Keratinocyte (primary cell): ENCODE measurements around the gene ERG. TPM values are rescaled to one million over a fixed set of nuclear protein-coding genes. Genes with fewer than 3 reads are reported as not detected.

Source experiments
- DNase-seq: peaks from one replicate; pipeline ENCODE4 v3.0.0-alpha.2; 2011; ENCODE audit warnings: low read depth, missing footprints, low spot score
- FAIRE-seq: peaks from 2 replicates; lab custom pipeline; 2011; peaks lifted over from hg19 to GRCh38; lab: Jason Lieb, UNC
- H2AFZ ChIP-seq: 2 replicates; pipeline ENCODE4 v1.6.0; 2012; ENCODE audit warnings: low read length, control low read depth, inconsistent platforms; ENCODE audit not compliant: control insufficient read depth
- H3K27ac ChIP-seq: 2 replicates; pipeline ENCODE4 v1.5.1; 2011; ENCODE audit warnings: low read length; ENCODE audit not compliant: control insufficient read depth, insufficient read depth
- H3K27me3 ChIP-seq: 3 replicates; pipeline ENCODE4 v1.6.0; 2011; ENCODE audit warnings: low read length; ENCODE audit not compliant: control insufficient read depth, insufficient read depth; ENCODE audit errors: extremely low read depth
- H3K36me3 ChIP-seq, 2 experiments: 2 replicates in 1 of 2; 3 replicates in 1 of 2; pipeline ENCODE4 v1.5.1; 2011; ENCODE audit warnings: low read length in 2 of 2, mild to moderate bottlenecking in 1 of 2; ENCODE audit not compliant: control insufficient read depth in 2 of 2, insufficient read depth in 2 of 2; ENCODE audit errors: extremely low read depth in 1 of 2
- H3K4me1 ChIP-seq: 3 replicates; pipeline ENCODE4 v1.5.1; 2011; ENCODE audit warnings: low read length; ENCODE audit not compliant: control insufficient read depth, insufficient read depth; ENCODE audit errors: extremely low read depth
- H3K4me2 ChIP-seq: 3 replicates; pipeline ENCODE4 v1.6.0; 2011; ENCODE audit warnings: low read depth, low read length; ENCODE audit not compliant: control insufficient read depth, insufficient read depth; ENCODE audit errors: extremely low read depth
- H3K4me3 ChIP-seq, 3 experiments: fragments of 200-600 bp in 1 of 3; sonication (generic) in 1 of 3; 2 replicates in 2 of 3; 3 replicates in 1 of 3; pipeline ENCODE4 v1.5.1; 2011 to 2016; ENCODE audit warnings: low read length in 3 of 3, mild to moderate bottlenecking in 3 of 3, control low read depth in 2 of 3, inconsistent platforms in 1 of 3, low read depth in 1 of 3, mixed read lengths in 1 of 3, mixed run types in 1 of 3, moderate library complexity in 1 of 3; ENCODE audit not compliant: control insufficient read depth in 2 of 3, insufficient read depth in 2 of 3; ENCODE audit errors: extremely low read depth in 1 of 3
- H3K79me2 ChIP-seq: 2 replicates; pipeline ENCODE4 v1.6.0; 2012; ENCODE audit warnings: low read length; ENCODE audit not compliant: control insufficient read depth, insufficient read depth
- H3K9ac ChIP-seq: 3 replicates; pipeline ENCODE4 v1.6.0; 2011; ENCODE audit warnings: low read length; ENCODE audit not compliant: control insufficient read depth, insufficient read depth; ENCODE audit errors: extremely low read depth
- H3K9me1 ChIP-seq: 3 replicates; pipeline ENCODE4 v1.6.0; 2011; ENCODE audit warnings: low read length; ENCODE audit not compliant: control insufficient read depth, insufficient read depth; ENCODE audit errors: extremely low read depth
- H3K9me3 ChIP-seq: 2 replicates; pipeline ENCODE4 v1.5.1; 2012; ENCODE audit warnings: low read depth, low read length; ENCODE audit not compliant: control insufficient read depth
- H4K20me1 ChIP-seq: 3 replicates; pipeline ENCODE4 v1.6.0; 2011; ENCODE audit warnings: low read length; ENCODE audit not compliant: control insufficient read depth, insufficient read depth; ENCODE audit errors: extremely low read depth
- CTCF ChIP-seq, 3 experiments: IDR thresholded peaks in 1 of 3; conservative IDR thresholded peaks in 1 of 3; optimal IDR thresholded peaks in 1 of 3; 2 replicates in 2 of 3; 3 replicates in 1 of 3; pipeline versions ENCODE3 to v1.5.1; 2011; ENCODE audit warnings: low read length in 3 of 3, mild to moderate bottlenecking in 3 of 3, moderate library complexity in 2 of 3, control low read depth in 1 of 3, inconsistent platforms in 1 of 3; ENCODE audit not compliant: insufficient read depth in 2 of 3; ENCODE audit errors: extremely low read depth in 1 of 3
- EZH2 ChIP-seq: IDR thresholded peaks from one replicate; pipeline ENCODE4 v1.6.1; 2012; ENCODE audit warnings: inconsistent platforms, mild to moderate bottlenecking, low read length, moderate library complexity
- dilution Hi-C: fragments of 300-500 bp; cut with MboI; formaldehyde crosslinking; loops from one replicate; pipeline ENCODE4 v1.7.0; 2020; ENCODE audit warnings: low sequenced_read_pairs; ENCODE audit not compliant: extremely low pct_ligation_motif_present
- polyA plus RNA-seq, 5 experiments: library from polyadenylated mRNA; depleted of rRNA in 3 of 5; stranded (reverse) in 3 of 5; stranded (forward) in 1 of 5; unstranded in 1 of 5; fragments of >200 nt; gene quantifications; 1 replicate in 1 of 5; 2 replicates in 3 of 5; 3 replicates in 1 of 5; pipeline versions ENCODE4 v1.2.1 to v1.2.3, GENCODE V29; 2011 to 2012; ENCODE audit warnings: missing spikeins in 2 of 5, low read depth in 1 of 5, low replicate concordance in 1 of 5

The ERG gene
- polyA plus RNA-seq, 1 donor (not counting 4 experiments of a cell fraction or from before 2014, with no cell fraction given) = 0.08 TPM

- Histone ChIP-seq H3K4me3 (no peak overlapping the region), H3K9me3 (no peaks in the 10 kb centered on the region), H3K4me1 (no peaks in the 10 kb centered on the region), H3K27me3 (no peaks in the 10 kb centered on the region), H3K27ac (no peak overlapping the region), H3K36me3 (no peaks in the 10 kb centered on the region), H3K79me2 (no peaks in the 10 kb centered on the region), H4K20me1 (no peaks in the 10 kb centered on the region), H2AFZ (no peak overlapping the region), H3K9ac (no peak overlapping the region), H3K9me1 (no peaks in the 10 kb centered on the region), H3K4me2 (no peak overlapping the region)
- dilution Hi-C loops = no loop called here
- DNase-seq (no peak), FAIRE-seq (no peak)
- TF ChIP-seq CTCF (optimal IDR thresholded peaks at IDR 0.05 in 1 of 3, IDR thresholded peaks at IDR 0.05 in 1 of 3, conservative IDR thresholded peaks at IDR 0.05 in 1 of 3; ENCODE audit: extremely low read depth in 1 of 3, insufficient read depth in 2 of 3, low read length in 3 of 3) = no peak
- TF ChIP-seq EZH2 = no peak
Measured at GRCh38 chr21:38359090-38359489, 139.2 kb downstream of the ERG start.

GRCh38 chr21:38358666-38359065, 139.6 kb downstream of the ERG start:
- Histone ChIP-seq H3K27ac (no peak overlapping the region), H2AFZ (no peak overlapping the region), H4K20me1 (no peaks in the 10 kb centered on the region), H3K4me1 (no peaks in the 10 kb centered on the region), H3K36me3 (no peaks in the 10 kb centered on the region), H3K4me2 (no peak overlapping the region), H3K9me1 (no peaks in the 10 kb centered on the region), H3K27me3 (no peaks in the 10 kb centered on the region), H3K4me3 (no peak overlapping the region), H3K9ac (no peak overlapping the region), H3K9me3 (no peaks in the 10 kb centered on the region), H3K79me2 (no peaks in the 10 kb centered on the region)
- DNase-seq (no peak), FAIRE-seq (no peak)
- no peak for TF ChIP-seq CTCF (optimal IDR thresholded peaks at IDR 0.05 in 1 of 3, IDR thresholded peaks at IDR 0.05 in 1 of 3, conservative IDR thresholded peaks at IDR 0.05 in 1 of 3; ENCODE audit: extremely low read depth in 1 of 3, insufficient read depth in 2 of 3, low read length in 3 of 3)
- TF ChIP-seq EZH2 = no peak
- dilution Hi-C loops = no loop called here
